ENCODE measurements around the gene CRIP2. TPM values are rescaled to one million over a fixed set of nuclear protein-coding genes. Genes with fewer than 3 reads are reported as not detected.

CRIP2 gene
- total and polyA plus RNA-seq, 2 of the 8 experiments (the other 6 are each of a cell fraction or from before 2014, with no cell fraction given): 4.2 to 13.5 TPM

- no peak for TF ChIP-seq CHD7 (IDR thresholded peaks at IDR 0.05; ENCODE audit: insufficient replicate concordance, low read length)
- no peak for TF ChIP-seq BRCA1 (IDR thresholded peaks at IDR 0.05; ENCODE audit: low read depth, low read length)
- TF ChIP-seq EP300 (IDR thresholded peaks at IDR 0.05; ENCODE audit: borderline replicate concordance in 1 of 2, low read depth in 2 of 2, low read length in 2 of 2): no peak
- TF ChIP-seq SRF (IDR thresholded peaks at IDR 0.05; ENCODE audit: low read depth, low read length): no peak
- TF ChIP-seq SP4 (IDR thresholded peaks at IDR 0.05; ENCODE audit: low read length): no peak
These were observed 22.4 kb downstream of the CRIP2 start (continued) for GRCh38 chr14:105496831-105497591.
